ENCODE measurements around the gene EDARADD.

DNA sequence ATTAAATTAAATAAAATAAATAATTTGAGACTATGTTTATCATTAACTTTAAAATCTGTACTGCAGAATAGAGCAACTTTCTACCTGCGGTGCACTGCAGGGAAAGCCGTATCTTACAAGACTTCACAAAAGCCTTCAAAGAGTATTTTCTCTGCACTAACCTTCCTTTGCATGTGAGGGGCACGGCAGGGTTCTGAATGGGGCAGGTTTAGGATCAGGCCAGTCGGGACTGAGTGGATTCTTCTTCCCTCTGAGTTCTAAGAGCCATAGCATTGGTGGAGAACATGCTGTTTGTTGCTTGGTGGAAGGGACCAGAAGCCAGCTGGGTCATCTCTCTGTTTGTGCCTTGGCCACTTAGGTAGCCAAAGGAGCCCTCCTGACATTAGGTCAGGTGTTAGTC lies 74.5 kb downstream of the EDARADD start:
- TF ChIP-seq, protein P1, sequence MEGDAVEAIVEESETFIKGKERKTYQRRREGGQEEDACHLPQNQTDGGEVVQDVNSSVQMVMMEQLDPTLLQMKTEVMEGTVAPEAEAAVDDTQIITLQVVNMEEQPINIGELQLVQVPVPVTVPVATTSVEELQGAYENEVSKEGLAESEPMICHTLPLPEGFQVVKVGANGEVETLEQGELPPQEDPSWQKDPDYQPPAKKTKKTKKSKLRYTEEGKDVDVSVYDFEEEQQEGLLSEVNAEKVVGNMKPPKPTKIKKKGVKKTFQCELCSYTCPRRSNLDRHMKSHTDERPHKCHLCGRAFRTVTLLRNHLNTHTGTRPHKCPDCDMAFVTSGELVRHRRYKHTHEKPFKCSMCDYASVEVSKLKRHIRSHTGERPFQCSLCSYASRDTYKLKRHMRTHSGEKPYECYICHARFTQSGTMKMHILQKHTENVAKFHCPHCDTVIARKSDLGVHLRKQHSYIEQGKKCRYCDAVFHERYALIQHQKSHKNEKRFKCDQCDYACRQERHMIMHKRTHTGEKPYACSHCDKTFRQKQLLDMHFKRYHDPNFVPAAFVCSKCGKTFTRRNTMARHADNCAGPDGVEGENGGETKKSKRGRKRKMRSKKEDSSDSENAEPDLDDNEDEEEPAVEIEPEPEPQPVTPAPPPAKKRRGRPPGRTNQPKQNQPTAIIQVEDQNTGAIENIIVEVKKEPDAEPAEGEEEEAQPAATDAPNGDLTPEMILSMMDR (IDR thresholded peaks at IDR 0.05; ENCODE audit: low read depth, low read length): no peak
- TF ChIP-seq EZH2phosphoT487 (IDR thresholded peaks at IDR 0.05; ENCODE audit: low read depth): no peak

All from OCI-LY3 (cell line).